Erythroblast (primary cell): ENCODE results near the gene PLD5.

Source experiments
- GATA1 ChIP-seq: IDR thresholded peaks from 2 replicates; pipeline ENCODE4 v1.6.1; 2011; ENCODE audit warnings: low read depth, mild to moderate bottlenecking, control low read depth, low read length, moderate library complexity
- POLR2A ChIP-seq: IDR thresholded peaks from 2 replicates; pipeline ENCODE4 v1.6.1; 2011; ENCODE audit warnings: mild to moderate bottlenecking, low read length

- TF ChIP-seq POLR2A (no peak), GATA1 (no peak)
Observed at GRCh38 chr1:242043165-242043564, 481.3 kb downstream of the PLD5 start.
